SH-SY5Y (cell line): ENCODE measurements around the gene XK.

Experiments used
- GATA2 ChIP-seq: IDR thresholded peaks from 2 replicates; pipeline ENCODE4 v1.6.1; 2011; ENCODE audit warnings: mild to moderate bottlenecking, low read depth, low read length
- GATA3 ChIP-seq: IDR thresholded peaks from 2 replicates; pipeline ENCODE4 v1.6.1; 2011; ENCODE audit warnings: low read depth, mild to moderate bottlenecking, low read length, moderate library complexity

The XK gene

DNA sequence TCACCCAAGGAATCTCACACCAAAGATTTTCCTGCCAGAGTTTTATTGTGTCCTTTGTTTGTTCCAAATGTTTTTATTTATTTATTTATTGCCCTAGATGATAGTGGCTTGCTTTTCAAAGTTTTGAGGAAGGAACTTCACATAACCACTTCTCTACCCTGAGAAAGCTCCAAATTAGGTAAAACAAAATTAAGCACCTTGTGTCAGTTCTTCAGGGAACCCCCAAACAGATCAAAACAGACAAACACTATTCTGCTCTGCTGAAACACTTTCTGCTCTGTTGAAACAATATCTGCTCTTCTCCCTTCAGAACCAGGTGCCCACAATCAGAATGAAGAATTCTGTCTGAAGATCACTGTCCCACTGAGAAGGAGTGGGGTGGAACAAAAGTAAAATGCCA lies 77.8 kb downstream of the XK start:
- TF ChIP-seq GATA2 (no peak), GATA3 (no peak)

DNA sequence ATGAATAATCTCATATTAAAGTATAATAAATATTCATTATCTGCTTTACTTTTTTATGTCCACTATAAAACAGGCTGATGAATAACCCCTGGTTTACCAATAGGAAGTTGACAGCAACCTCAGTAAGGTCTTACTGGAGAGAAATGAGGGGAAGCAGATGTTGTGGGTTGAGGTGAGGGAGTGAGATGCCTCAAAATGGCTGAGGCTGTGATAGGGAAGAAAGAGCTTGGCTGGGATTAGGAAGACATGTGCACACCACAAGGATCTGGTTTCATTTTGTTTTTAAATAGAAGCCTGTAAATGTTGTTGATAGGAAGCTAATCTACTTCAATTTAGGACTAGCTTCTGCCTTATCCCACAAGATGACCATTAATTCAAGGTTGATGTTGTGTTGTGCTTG lies 79.9 kb downstream of the XK start:
- TF ChIP-seq GATA2 (no peak), GATA3 (no peak)

GRCh38 chrX:37767430-37767829 lies 81.8 kb downstream of the XK start:
- TF ChIP-seq GATA2 (no peak), GATA3 (no peak)

GRCh38 chrX:37776283-37776986 lies 90.8 kb downstream of the XK start:
- TF ChIP-seq GATA2 (no peak), GATA3 (no peak)

GRCh38 chrX:37776987-37777325 lies 91.4 kb downstream of the XK start:
- TF ChIP-seq GATA2 (no peak), GATA3 (no peak)

DNA sequence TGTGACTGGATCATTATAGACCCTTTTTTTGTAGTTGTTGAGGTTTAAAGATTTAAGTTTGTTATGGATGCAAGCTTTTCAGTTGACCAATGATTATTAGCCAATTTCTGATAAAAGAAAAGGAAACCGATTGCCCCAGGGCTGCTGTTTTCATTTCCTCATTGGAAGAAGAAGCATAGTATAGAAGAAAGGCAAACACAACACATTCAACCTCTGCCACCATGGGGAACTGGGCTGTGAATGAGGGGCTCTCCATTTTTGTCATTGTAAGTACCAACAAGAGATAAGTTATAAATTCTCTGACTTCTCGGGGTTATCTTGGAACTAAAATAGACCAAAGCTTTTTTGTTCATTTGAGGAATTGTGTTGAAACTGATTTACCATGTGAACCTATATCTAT lies 94.3 kb downstream of the XK start, which contains the start of gene CYBB:
Gene CYBB, plus strand, starts transcription at position 203 of the 400 bp plus-strand sequence. Its CDS starts 19 bp downstream, at position 222.
- TF ChIP-seq GATA3 = no peak
- no peak for TF ChIP-seq GATA2

DNA sequence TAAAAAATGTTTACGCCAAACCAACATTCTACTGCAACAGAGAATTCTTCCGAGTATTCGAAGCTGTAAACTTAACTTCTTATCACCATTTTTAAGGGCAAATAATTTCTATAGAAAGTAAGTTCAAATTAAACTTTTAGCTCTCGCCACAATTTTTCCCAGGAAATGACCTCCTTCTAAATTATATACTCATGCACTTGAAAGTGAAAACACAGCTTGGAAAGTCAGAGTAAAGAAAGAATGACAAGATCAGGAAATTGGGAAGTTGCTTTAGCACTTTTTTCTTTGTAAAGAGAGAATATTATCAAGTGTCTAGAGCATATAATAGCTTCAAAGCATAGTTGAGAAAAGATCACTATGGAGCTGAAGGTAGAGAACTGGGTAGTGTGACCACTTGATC lies 95.5 kb downstream of the XK start:
- no peak for TF ChIP-seq GATA2
- TF ChIP-seq GATA3 = no peak
